Measurements from ENCODE around the gene CBLN3. TPM values are rescaled to one million over a fixed set of nuclear protein-coding genes. Genes with fewer than 3 reads are reported as not detected.

Gene CBLN3
- total RNA-seq, 2 donors from 2014 or later, result 15.7 to 30.7 TPM

DNA sequence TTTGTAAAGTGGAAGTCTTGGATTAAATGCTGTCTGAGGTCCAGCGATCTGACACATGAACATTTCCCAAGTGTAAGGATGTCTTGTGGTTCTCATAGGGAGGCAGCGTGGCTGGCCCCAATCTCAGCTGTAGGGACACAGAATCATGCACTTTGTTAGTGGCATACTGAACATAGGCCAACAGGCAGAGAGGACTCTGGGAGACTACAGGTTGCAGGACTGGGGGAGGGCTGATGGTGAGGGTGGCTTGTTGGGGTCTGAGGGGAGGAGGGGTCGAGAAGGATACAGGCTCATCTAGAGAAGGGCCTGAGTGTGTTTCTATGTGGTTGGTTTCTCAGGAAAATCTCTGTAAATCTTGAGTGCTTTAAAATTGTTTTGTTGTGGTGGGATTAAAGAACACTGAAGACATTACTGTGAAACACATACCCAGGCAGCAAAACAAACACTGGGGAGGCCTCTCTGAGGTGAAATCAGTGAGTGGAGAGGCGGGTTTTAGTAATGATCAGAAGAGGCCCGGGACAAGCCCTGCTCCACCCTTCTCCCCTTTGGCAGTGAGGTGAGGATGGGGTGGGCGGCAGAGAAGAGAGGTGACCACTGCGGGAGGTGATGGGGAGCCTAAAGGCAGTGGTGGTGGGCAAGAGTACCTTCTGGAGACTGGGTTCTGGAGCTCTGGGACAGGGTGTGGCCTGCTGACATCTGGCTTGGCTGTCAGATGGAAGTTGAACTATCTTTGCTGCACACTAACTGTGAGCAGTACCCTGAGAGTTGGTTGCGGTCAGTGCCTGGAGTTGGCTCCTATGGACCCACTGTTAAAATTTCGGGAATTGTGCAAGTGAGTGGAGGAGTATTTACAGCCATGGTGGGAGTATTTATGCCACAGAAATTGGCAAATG is 27.4 kb downstream of the CBLN3 start:
- H3K9me3 Mint-ChIP-seq, result no peaks in the 10 kb centered on the region
- H3K27me3 Mint-ChIP-seq (ENCODE audit: low read depth), result peaks cover 6% of the 10 kb centered on the region
- H3K27ac Mint-ChIP-seq, result no peak overlapping the region
- H3K4me1 Mint-ChIP-seq (ENCODE audit: low read depth), result peaks cover 7% of the 10 kb centered on the region
- ATAC-seq (replicated peaks in 1 of 2), result no peak
- no peak for DNase-seq
- H3K4me3 Mint-ChIP-seq, result no peak overlapping the region
- H3K36me3 Mint-ChIP-seq (ENCODE audit: insufficient read depth in 2 of 2), result no peaks in the 10 kb centered on the region

DNA sequence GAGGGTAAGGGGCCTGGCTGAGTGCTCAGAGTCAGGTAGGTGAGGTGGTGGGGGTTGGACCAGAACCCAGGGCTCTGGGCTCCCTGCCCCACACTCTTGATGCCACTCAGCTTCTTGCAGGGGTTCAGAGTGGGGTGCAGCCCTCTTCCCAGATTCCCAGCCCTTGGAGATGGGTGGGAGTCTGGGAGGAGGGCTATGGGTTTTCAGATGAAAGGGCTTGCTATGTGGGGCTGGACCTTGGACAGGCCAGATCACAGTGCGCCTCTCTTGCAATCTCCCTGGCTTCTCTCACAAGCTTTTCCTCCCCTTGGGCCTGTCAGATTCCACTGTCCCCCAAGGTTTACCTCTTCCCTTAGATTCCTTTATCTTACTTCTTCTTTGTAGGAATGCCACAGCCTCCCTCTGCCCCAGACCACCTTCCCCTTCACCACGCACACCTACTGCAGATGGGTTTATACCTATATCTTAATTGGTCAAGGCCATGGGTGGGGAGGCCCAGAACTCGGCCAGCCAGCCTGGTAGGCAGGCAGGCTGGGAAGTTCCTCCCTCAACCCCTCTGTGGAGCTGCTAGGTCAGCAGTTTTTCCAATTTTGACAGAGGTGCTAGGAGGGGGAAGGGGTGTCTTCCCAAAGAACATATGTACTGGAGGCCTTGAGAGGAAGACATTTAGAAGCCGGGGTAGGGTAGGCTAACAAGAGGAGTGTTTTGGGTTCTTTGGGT is 29.3 kb downstream of the CBLN3 start:
- H3K36me3 Mint-ChIP-seq (ENCODE audit: insufficient read depth in 2 of 2), result no peaks in the 10 kb centered on the region
- H3K27ac Mint-ChIP-seq, result no peak overlapping the region
- DNase-seq (no peak), ATAC-seq (replicated peaks in 1 of 2) (no peak)
- H3K4me1 Mint-ChIP-seq (ENCODE audit: low read depth), result peaks cover 7% of the 10 kb centered on the region
- no peaks in the 10 kb centered on the region for H3K9me3 Mint-ChIP-seq
- peak overlapping the region; percentile 59 to 72 for H3K4me3 Mint-ChIP-seq
- peaks cover 6% of the 10 kb centered on the region for H3K27me3 Mint-ChIP-seq (ENCODE audit: low read depth)

DNA sequence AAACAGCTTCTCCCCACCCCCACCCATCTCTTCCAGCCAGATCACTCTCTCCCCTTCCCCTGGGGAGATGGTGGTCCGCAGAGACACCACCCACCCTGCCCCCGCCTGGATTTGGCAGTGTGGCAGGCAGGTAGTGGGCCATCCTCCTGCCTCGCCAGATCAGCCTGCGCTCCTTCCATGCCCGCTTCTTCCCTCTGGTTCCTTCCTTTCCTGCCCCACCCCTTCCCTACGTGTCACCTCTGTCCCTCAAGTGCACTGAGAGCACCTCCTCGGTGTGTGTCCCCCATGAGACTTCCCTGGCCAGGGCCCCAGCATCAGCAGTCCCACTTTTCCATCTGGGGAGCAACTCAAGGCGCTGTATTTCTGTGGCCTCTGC is 30.0 kb downstream of the CBLN3 start:
- Mint-ChIP-seq H3K4me3 (peak overlapping the region; percentile 59 to 72), H3K4me1 (ENCODE audit: low read depth) (peaks cover 7% of the 10 kb centered on the region), H3K36me3 (ENCODE audit: insufficient read depth in 2 of 2) (no peaks in the 10 kb centered on the region), H3K27ac (no peak overlapping the region), H3K9me3 (no peaks in the 10 kb centered on the region), H3K27me3 (ENCODE audit: low read depth) (peaks cover 6% of the 10 kb centered on the region)
- ATAC-seq (replicated peaks in 1 of 2) (peak in 1 of 2 donors; percentile 10), DNase-seq (no peak)

GRCh38 chr14:24398653-24399446 is 30.6 kb downstream of the CBLN3 start, which contains the start of gene NYNRIN:
TSS of gene NYNRIN (plus strand) at chr14:24399003. CDS start at chr14:24399247, 244 bp downstream.
- DNase-seq (peak; percentile 30 to 49), ATAC-seq (replicated peaks in 1 of 2) (peak; percentile 84 to 92)
- Mint-ChIP-seq H3K27me3 (ENCODE audit: low read depth) (peaks cover 6% of the 10 kb centered on the region), H3K4me3 (peak within 1 kb of the TSS; percentile 59 to 72), H3K4me1 (ENCODE audit: low read depth) (peaks cover 7% of the 10 kb centered on the region), H3K36me3 (ENCODE audit: insufficient read depth in 2 of 2) (no peaks in the 10 kb centered on the region), H3K27ac (no peak within 1 kb of the TSS), H3K9me3 (no peaks in the 10 kb centered on the region)

- Mint-ChIP-seq H3K27ac (no peak overlapping the region), H3K9me3 (no peaks in the 10 kb centered on the region), H3K27me3 (ENCODE audit: low read depth) (peaks cover 6% of the 10 kb centered on the region), H3K36me3 (ENCODE audit: insufficient read depth in 2 of 2) (no peaks in the 10 kb centered on the region), H3K4me3 (no peak overlapping the region), H3K4me1 (ENCODE audit: low read depth) (peaks cover 7% of the 10 kb centered on the region)
- DNase-seq, result no peak
- ATAC-seq (replicated peaks in 1 of 2), result no peak
Measured at GRCh38 chr14:24398293-24398652, 31.2 kb downstream of the CBLN3 start.

- no peak for DNase-seq
- no peaks in the 10 kb centered on the region for H3K36me3 Mint-ChIP-seq (ENCODE audit: insufficient read depth in 2 of 2)
- peaks cover 7% of the 10 kb centered on the region for H3K4me1 Mint-ChIP-seq (ENCODE audit: low read depth)
- no peaks in the 10 kb centered on the region for H3K9me3 Mint-ChIP-seq
- no peak overlapping the region for H3K27ac Mint-ChIP-seq
- H3K4me3 Mint-ChIP-seq, result no peak overlapping the region
- H3K27me3 Mint-ChIP-seq (ENCODE audit: low read depth), result peaks cover 6% of the 10 kb centered on the region
- ATAC-seq (replicated peaks in 1 of 2), result no peak
Measured at GRCh38 chr14:24397639-24398292, 31.7 kb downstream of the CBLN3 start.

- H3K4me1 Mint-ChIP-seq (ENCODE audit: low read depth), result peaks cover 7% of the 10 kb centered on the region
- no peaks in the 10 kb centered on the region for H3K36me3 Mint-ChIP-seq (ENCODE audit: insufficient read depth in 2 of 2)
- H3K9me3 Mint-ChIP-seq, result no peaks in the 10 kb centered on the region
- H3K27ac Mint-ChIP-seq, result no peak overlapping the region
- ATAC-seq (replicated peaks in 1 of 2) (no peak), DNase-seq (no peak)
- H3K27me3 Mint-ChIP-seq (ENCODE audit: low read depth), result peaks cover 14% of the 10 kb centered on the region
- no peak overlapping the region for H3K4me3 Mint-ChIP-seq
Measured at GRCh38 chr14:24395609-24396582, 33.6 kb downstream of the CBLN3 start.

DNA sequence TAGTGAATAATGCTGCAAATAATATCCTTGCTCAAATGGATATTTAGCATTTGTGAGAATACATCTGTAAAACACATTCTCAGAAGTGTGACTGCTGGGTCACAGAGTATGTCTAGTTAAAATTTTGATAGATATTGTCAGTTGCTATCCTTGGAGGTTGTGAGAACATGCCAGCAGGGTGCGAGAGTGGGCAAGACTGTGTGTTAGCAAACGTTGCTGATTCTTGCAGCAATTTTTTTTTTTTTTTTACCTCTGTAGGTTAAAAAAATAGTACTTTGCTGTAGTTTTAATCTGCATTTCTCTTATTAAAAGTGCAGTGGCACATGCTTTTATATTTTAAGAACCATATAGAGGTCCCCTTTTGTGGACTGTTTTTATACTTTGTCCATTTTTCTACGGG is 35.2 kb downstream of the CBLN3 start:
- Mint-ChIP-seq H3K4me3 (no peak overlapping the region), H3K4me1 (ENCODE audit: low read depth) (peaks cover 1% of the 10 kb centered on the region), H3K27me3 (ENCODE audit: low read depth) (peaks cover 12% of the 10 kb centered on the region), H3K27ac (no peak overlapping the region), H3K36me3 (ENCODE audit: insufficient read depth in 2 of 2) (no peaks in the 10 kb centered on the region), H3K9me3 (no peaks in the 10 kb centered on the region)
- no peak for DNase-seq
- ATAC-seq (replicated peaks in 1 of 2), result no peak

GRCh38 chr14:24392325-24393091 is 37.0 kb downstream of the CBLN3 start:
- no peaks in the 10 kb centered on the region for H3K9me3 Mint-ChIP-seq
- H3K27me3 Mint-ChIP-seq (ENCODE audit: low read depth), result peaks cover 11% of the 10 kb centered on the region
- H3K27ac Mint-ChIP-seq, result no peak overlapping the region
- no peaks in the 10 kb centered on the region for H3K36me3 Mint-ChIP-seq (ENCODE audit: insufficient read depth in 2 of 2)
- no peak for ATAC-seq (replicated peaks in 1 of 2)
- H3K4me3 Mint-ChIP-seq, result no peak overlapping the region
- DNase-seq, result no peak
- H3K4me1 Mint-ChIP-seq (ENCODE audit: low read depth), result no peaks in the 10 kb centered on the region

GRCh38 chr14:24390701-24391468 is 38.6 kb downstream of the CBLN3 start:
- no peak overlapping the region for H3K4me3 Mint-ChIP-seq
- peaks cover 11% of the 10 kb centered on the region for H3K27me3 Mint-ChIP-seq (ENCODE audit: low read depth)
- H3K27ac Mint-ChIP-seq, result no peak overlapping the region
- H3K4me1 Mint-ChIP-seq (ENCODE audit: low read depth), result no peaks in the 10 kb centered on the region
- no peaks in the 10 kb centered on the region for H3K36me3 Mint-ChIP-seq (ENCODE audit: insufficient read depth in 2 of 2)
- H3K9me3 Mint-ChIP-seq, result no peaks in the 10 kb centered on the region
- no peak for ATAC-seq (replicated peaks in 1 of 2)
- no peak for DNase-seq

All from activated T-cell treated with anti-CD3 and anti-CD28 coated beads, Interleukin-2, amount 50 U/mL, for 72 hours (primary cell).